Measurements from ENCODE around the gene CCDC170. TPM values are rescaled to one million over a fixed set of nuclear protein-coding genes. Genes with fewer than 3 reads are reported as not detected.

Gene CCDC170
- total RNA-seq, 3 donors from 2014 or later (not counting 1 experiment from before 2014, with no cell fraction given), result 0.20 to 0.96 (median 0.25) TPM

GRCh38 chr6:151490996-151491395, 2.8 kb upstream of the CCDC170 start:
- DNase-seq, result no peak
- peaks cover 14% of the 10 kb centered on the region for H3K27me3 ChIP-seq (ENCODE audit: control insufficient read depth, insufficient read depth, low read length)
- Mint-ChIP-seq H3K4me1 (peaks cover 0 to 5% of the 10 kb centered on the region in 2 donors), H3K9me3 (no peaks in the 10 kb centered on the region), H3K36me3 (no peaks in the 10 kb centered on the region), H3K27ac (no peak overlapping the region), H3K4me3 (no peak overlapping the region), H3K27me3 (ENCODE audit: low read depth in 2 of 2) (peaks cover 27 to 39% of the 10 kb centered on the region in 2 donors)
- intact Hi-C loops (cut with micrococcal nuclease), result no loop called here
- H3K9me3 ChIP-seq (ENCODE audit: control insufficient read depth, insufficient read depth, low read length), result no peaks in the 10 kb centered on the region
- TF ChIP-seq, protein P1, sequence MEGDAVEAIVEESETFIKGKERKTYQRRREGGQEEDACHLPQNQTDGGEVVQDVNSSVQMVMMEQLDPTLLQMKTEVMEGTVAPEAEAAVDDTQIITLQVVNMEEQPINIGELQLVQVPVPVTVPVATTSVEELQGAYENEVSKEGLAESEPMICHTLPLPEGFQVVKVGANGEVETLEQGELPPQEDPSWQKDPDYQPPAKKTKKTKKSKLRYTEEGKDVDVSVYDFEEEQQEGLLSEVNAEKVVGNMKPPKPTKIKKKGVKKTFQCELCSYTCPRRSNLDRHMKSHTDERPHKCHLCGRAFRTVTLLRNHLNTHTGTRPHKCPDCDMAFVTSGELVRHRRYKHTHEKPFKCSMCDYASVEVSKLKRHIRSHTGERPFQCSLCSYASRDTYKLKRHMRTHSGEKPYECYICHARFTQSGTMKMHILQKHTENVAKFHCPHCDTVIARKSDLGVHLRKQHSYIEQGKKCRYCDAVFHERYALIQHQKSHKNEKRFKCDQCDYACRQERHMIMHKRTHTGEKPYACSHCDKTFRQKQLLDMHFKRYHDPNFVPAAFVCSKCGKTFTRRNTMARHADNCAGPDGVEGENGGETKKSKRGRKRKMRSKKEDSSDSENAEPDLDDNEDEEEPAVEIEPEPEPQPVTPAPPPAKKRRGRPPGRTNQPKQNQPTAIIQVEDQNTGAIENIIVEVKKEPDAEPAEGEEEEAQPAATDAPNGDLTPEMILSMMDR (IDR thresholded peaks at IDR 0.05), result no peak
- peaks cover 7% of the 10 kb centered on the region for H3K4me1 ChIP-seq (ENCODE audit: control insufficient read depth, insufficient read depth, low read length)
- no peaks in the 10 kb centered on the region for H3K36me3 ChIP-seq (ENCODE audit: control insufficient read depth, insufficient read depth, low read length)
- no peak overlapping the region for H3K4me3 ChIP-seq (ENCODE audit: low read length)
- 83% methylated on average over 7 of the region's 7 CpGs for WGBS (ENCODE audit: insufficient coverage)
- no peak overlapping the region for H3K27ac ChIP-seq (ENCODE audit: low read length)
- ATAC-seq, result no peak

DNA sequence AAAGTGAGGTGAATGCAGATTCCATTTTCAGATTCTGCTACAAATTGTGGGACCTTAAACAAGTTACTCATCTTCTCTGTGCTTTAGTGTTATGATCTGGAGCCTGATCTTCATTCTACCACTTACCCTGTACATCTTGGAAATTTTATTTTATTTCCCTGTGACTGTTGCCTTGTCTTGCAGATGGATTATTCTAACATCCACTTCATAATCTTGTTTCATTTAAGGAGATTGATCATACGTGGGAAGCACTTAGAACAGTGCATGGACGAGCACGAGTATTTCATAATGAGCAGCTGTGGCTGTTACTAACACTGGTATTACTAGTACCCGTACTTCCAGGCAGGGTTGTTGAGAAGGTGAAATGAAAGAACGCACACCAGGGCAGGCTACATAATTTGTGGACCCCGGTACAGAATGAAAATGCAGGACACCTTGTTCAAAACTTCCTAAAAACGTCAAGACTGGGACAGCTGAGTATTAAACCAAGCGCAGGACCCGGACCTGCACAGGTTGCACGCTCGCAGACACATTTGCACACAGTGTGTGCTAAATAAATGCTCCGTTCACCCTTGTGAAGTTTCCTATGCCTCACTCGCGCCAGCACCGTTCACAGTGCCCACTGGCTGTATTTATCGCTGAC, 535 bp upstream of the CCDC170 start:
- no peak for ATAC-seq
- H3K36me3 ChIP-seq (ENCODE audit: control insufficient read depth, insufficient read depth, low read length), result no peaks in the 10 kb centered on the region
- Mint-ChIP-seq H3K4me1 (peaks cover 0 to 5% of the 10 kb centered on the region in 2 donors), H3K36me3 (no peaks in the 10 kb centered on the region), H3K4me3 (no peak overlapping the region), H3K9me3 (no peaks in the 10 kb centered on the region), H3K27ac (no peak overlapping the region), H3K27me3 (ENCODE audit: low read depth in 2 of 2) (peaks cover 30 to 45% of the 10 kb centered on the region in 2 donors)
- no peak for DNase-seq
- H3K27ac ChIP-seq (ENCODE audit: low read length), result no peak overlapping the region
- intact Hi-C loops (cut with micrococcal nuclease), result no loop called here
- H3K27me3 ChIP-seq (ENCODE audit: control insufficient read depth, insufficient read depth, low read length), result peaks cover 16% of the 10 kb centered on the region
- H3K4me1 ChIP-seq (ENCODE audit: control insufficient read depth, insufficient read depth, low read length), result peaks cover 7% of the 10 kb centered on the region
- H3K4me3 ChIP-seq (ENCODE audit: low read length), result no peak overlapping the region
- TF ChIP-seq, protein P1 (IDR thresholded peaks at IDR 0.05), result no peak
- no peaks in the 10 kb centered on the region for H3K9me3 ChIP-seq (ENCODE audit: control insufficient read depth, insufficient read depth, low read length)
- WGBS (ENCODE audit: insufficient coverage), result 59% methylated on average over 16 of the region's 16 CpGs

DNA sequence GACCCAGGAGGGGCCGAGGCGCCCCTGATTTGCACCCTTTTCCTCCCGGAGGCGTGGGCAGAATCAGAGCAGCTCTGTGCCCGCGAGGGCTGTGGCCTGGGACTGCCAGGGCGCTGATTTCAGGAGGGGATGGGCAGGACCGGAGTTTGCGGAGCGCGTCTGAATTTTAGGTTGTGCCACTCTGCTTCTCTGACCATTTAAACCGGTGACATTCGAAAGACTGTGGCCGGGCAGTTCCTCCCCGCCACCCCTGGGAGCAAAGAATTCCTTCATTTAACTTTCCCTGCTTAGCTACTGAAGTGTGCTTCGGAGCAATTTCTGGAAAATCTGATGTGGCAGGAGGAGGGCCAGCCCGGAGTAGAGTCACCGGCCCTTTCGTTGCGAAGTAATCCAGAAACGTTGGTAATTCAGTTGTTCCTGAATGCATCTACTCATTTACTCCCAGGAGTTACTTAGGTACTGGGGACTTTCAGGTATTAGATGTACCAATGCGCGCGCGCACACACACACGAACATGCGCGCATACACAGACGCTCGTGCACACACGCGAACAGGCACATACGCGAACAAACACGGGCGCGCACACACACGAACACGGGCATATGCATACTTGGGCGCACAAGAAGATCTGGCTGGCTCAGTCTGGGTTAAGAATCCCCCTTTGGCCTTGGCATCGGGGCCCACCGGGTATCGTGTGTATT, 568 bp downstream of the CCDC170 start:
- H3K4me3 Mint-ChIP-seq, result peak overlapping the region; percentile 55
- intact Hi-C loops (cut with micrococcal nuclease), result no loop called here
- WGBS (ENCODE audit: insufficient coverage), result 4% methylated on average over 43 of the region's 43 CpGs
- TF ChIP-seq, protein P1 (IDR thresholded peaks at IDR 0.05), result no peak
- no peaks in the 10 kb centered on the region for H3K9me3 Mint-ChIP-seq
- peaks cover 30 to 37% of the 10 kb centered on the region in 2 donors for H3K27me3 Mint-ChIP-seq (ENCODE audit: low read depth in 2 of 2)
- Histone ChIP-seq H3K27ac (ENCODE audit: low read length) (no peak overlapping the region), H3K27me3 (ENCODE audit: control insufficient read depth, insufficient read depth, low read length) (peaks cover 16% of the 10 kb centered on the region), H3K36me3 (ENCODE audit: control insufficient read depth, insufficient read depth, low read length) (no peaks in the 10 kb centered on the region), H3K9me3 (ENCODE audit: control insufficient read depth, insufficient read depth, low read length) (no peaks in the 10 kb centered on the region), H3K4me3 (ENCODE audit: low read length) (no peak overlapping the region), H3K4me1 (ENCODE audit: control insufficient read depth, insufficient read depth, low read length) (peaks cover 7% of the 10 kb centered on the region)
- DNase-seq (peak in 1 of 2 donors; percentile 22), ATAC-seq (peak in 1 of 3 donors; percentile 7)
- no peak overlapping the region for H3K27ac Mint-ChIP-seq
- H3K4me1 Mint-ChIP-seq, result peaks cover 0 to 5% of the 10 kb centered on the region in 2 donors
- no peaks in the 10 kb centered on the region for H3K36me3 Mint-ChIP-seq
